Measurements from ENCODE around the gene MINDY4. TPM values are rescaled to one million over a fixed set of nuclear protein-coding genes. Genes with fewer than 3 reads are reported as not detected.

The MINDY4 gene
- total RNA-seq, 1 donor from 2014 or later, result 20.1 TPM

DNA sequence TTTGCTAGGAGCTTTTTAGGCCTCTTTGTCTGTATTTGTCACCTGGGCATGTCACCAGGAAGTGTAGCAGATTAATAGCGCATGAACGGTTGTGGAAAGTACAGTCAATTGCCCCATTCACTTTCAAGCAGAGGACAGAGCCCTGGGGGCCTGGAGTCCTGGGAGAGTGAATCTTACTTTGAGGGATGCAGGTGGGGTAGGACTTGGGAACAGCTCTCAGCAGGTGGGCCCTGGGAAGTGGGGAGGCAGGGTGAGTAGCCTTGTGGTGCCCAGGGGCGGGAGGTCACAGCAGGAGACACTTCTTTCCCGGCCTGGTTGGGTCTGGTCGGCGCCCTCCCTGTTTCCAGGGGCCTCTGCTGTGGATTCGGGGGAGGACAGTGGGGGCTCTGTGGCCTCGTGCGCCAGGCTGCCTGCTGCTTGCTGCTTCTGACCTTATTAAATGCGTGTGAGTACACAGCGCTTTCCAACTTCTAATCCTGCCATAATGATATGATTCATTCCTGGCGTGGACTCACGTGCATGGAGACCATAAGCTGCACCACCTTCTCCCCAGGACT, 88.8 kb downstream of the MINDY4 start:
- Histone ChIP-seq H3K27ac (no peak overlapping the region), H3K9me3 (no peaks in the 10 kb centered on the region), H3K27me3 (no peaks in the 10 kb centered on the region), H3K4me3 (no peak overlapping the region), H3K4me1 (no peaks in the 10 kb centered on the region), H3K36me3 (peaks cover 7% of the 10 kb centered on the region)
- no peak for TF ChIP-seq CTCF (IDR thresholded peaks at IDR 0.05)
- ATAC-seq (no peak), DNase-seq (no peak)
- intact Hi-C loops (cut with DNase I), result no loop called here

DNA sequence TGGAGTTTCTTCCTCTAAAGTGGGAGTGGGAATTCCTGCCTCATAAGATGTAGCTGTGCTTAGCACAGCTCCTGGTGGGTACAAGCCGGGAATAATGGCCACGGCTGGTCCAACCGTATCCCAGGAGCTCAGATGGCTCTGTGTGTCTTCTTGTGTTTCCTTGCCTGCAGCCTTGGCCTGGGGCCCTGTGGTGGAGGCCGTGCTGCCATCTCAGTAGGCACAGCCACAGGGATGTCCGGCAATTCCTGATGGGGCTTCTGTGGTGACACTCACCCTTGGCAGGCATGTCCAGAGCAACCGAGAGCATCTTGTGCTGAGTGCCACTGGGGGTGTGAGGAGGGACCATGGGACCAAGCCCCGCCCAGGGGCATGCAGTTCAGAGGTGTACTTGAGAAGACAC, 90.4 kb downstream of the MINDY4 start:
- Histone ChIP-seq H3K4me3 (no peak overlapping the region), H3K4me1 (no peaks in the 10 kb centered on the region), H3K36me3 (peaks cover 7% of the 10 kb centered on the region), H3K9me3 (no peaks in the 10 kb centered on the region), H3K27ac (no peak overlapping the region), H3K27me3 (no peaks in the 10 kb centered on the region)
- no peak for TF ChIP-seq CTCF (IDR thresholded peaks at IDR 0.05)
- no peak for DNase-seq
- intact Hi-C loops (cut with DNase I), result no loop called here
- no peak for ATAC-seq

DNA sequence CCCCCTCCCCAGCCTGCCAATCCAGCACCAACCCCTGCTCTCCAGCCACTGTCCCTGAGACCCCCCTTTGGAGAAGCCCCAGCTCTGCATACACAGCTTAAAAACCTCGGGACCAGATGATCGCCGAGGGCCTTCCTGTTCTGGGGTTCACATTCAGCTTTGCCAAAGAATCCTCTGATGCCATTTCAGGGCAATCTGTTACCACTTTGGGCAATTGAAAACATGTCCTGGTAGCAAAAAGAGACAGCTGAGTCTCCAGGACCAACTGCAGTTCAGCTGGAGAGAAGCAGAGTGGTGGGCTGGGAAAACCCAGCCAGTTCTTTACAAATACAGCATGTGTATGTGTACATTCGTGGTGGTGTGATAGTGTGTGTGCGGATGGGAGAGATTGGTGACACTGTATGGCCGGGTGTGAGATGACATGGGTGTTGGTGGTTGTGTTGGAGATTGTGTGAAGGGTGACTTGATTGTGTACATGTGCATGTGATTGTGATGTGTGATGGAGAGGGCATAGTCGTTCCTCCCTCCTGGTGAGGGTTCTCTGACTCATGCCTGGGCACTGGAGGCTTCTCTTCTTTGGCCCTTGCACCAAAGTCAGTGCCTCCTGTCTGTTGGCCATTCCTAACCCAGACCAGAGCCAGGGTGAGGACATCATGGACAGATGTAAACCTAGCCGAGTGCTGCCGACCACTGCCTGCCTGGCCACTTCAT, 91.9 kb downstream of the MINDY4 start:
- Histone ChIP-seq H3K9me3 (no peaks in the 10 kb centered on the region), H3K27me3 (no peaks in the 10 kb centered on the region), H3K4me3 (no peak overlapping the region), H3K4me1 (no peaks in the 10 kb centered on the region), H3K36me3 (peaks cover 7% of the 10 kb centered on the region), H3K27ac (no peak overlapping the region)
- no peak for TF ChIP-seq CTCF (IDR thresholded peaks at IDR 0.05)
- ATAC-seq, result no peak
- intact Hi-C loops (cut with DNase I), result no loop called here
- no peak for DNase-seq

GRCh38 chr7:30863706-30864035, 92.5 kb downstream of the MINDY4 start:
- Histone ChIP-seq H3K4me3 (no peak overlapping the region), H3K4me1 (no peaks in the 10 kb centered on the region), H3K27me3 (no peaks in the 10 kb centered on the region), H3K27ac (no peak overlapping the region), H3K9me3 (no peaks in the 10 kb centered on the region), H3K36me3 (peaks cover 7% of the 10 kb centered on the region)
- ATAC-seq, result no peak
- intact Hi-C loops (cut with DNase I), result no loop called here
- no peak for DNase-seq
- TF ChIP-seq CTCF (IDR thresholded peaks at IDR 0.05), result no peak

GRCh38 chr7:30864101-30864500, 92.9 kb downstream of the MINDY4 start:
- intact Hi-C loops (cut with DNase I), result no loop called here
- H3K27ac ChIP-seq, result no peak overlapping the region
- no peak for ATAC-seq
- H3K27me3 ChIP-seq, result no peaks in the 10 kb centered on the region
- no peak for TF ChIP-seq CTCF (IDR thresholded peaks at IDR 0.05)
- no peaks in the 10 kb centered on the region for H3K9me3 ChIP-seq
- H3K4me3 ChIP-seq, result no peak overlapping the region
- H3K36me3 ChIP-seq, result peaks cover 7% of the 10 kb centered on the region
- DNase-seq, result no peak
- H3K4me1 ChIP-seq, result no peaks in the 10 kb centered on the region

Data from upper lobe of right lung (tissue), 1 donor.